HepG2 (cell line): ENCODE results near the gene CLIC3. TPM values are rescaled to one million over a fixed set of nuclear protein-coding genes. Genes with fewer than 3 reads are reported as not detected.

ENCODE experiments used
- ATAC-seq: fragments of 200-7000 bp; cut with Tn5 transposase; 3 replicates; pipeline ENCODE4 v1.9.1; 2020; ENCODE audit warnings: mild to moderate bottlenecking, moderate library complexity
- BruUV-seq: library from RNA; stranded (reverse); fragments of 400-500 nt; replicated peaks from 2 replicates; lab custom pipeline; 2021; lab: Mats Ljungman, UMichigan
- CTCF ChIA-PET: fragments of 300-600 bp; formaldehyde crosslinking; extraction: SDS; loops from one replicate; lab custom pipeline; 2021; ENCODE audit warnings: low total read pairs, inconsistent platforms, low intra/inter-chr PET ratio; lab: Yijun Ruan, JAX
- POLR2A ChIA-PET: fragments of 350-600 bp; sonication (Branson Sonifier 250); formaldehyde crosslinking; loops from one replicate; lab custom pipeline; 2020; ENCODE audit warnings: antibody characterized with exemption, inconsistent platforms; lab: Yijun Ruan, JAX
- DNase-seq: peaks from one replicate; pipeline ENCODE4 v3.0.0-alpha.2; 2015; ENCODE audit warnings: low spot score
- FAIRE-seq: peaks from 3 replicates; lab custom pipeline; 2011; peaks lifted over from hg19 to GRCh38; lab: Jason Lieb, UNC
- H2AFZ ChIP-seq: one replicate; pipeline ENCODE4 v1.6.1; 2011; ENCODE audit warnings: low read length, inconsistent platforms
- H3K27ac ChIP-seq: fragments of 300-600 bp; 3 replicates; pipeline ENCODE4 v1.8.0; 2011; ENCODE audit warnings: mixed run types, mild to moderate bottlenecking, mixed read lengths, low read length, inconsistent platforms; ENCODE audit not compliant: insufficient read depth; ENCODE audit errors: extremely low read length
- H3K27me3 ChIP-seq, 2 experiments: fragments of 200-600 bp in 1 of 2; 2 replicates in 1 of 2; 3 replicates in 1 of 2; pipeline versions ENCODE4 v1.6.0 to v1.8.0; 2011; ENCODE audit warnings: low read length in 2 of 2, mild to moderate bottlenecking in 2 of 2, moderate library complexity in 2 of 2, inconsistent platforms in 1 of 2; ENCODE audit not compliant: insufficient read depth in 2 of 2, control insufficient read depth in 1 of 2
- H3K36me3 ChIP-seq, 2 experiments: fragments of 200-600 bp in 1 of 2; replicated peaks in 1 of 2; 2 replicates in 1 of 2; 3 replicates in 1 of 2; pipeline versions ENCODE4 v1.5.1 to v1.8.0; 2011; ENCODE audit warnings: low read length in 2 of 2, inconsistent platforms in 1 of 2; ENCODE audit not compliant: insufficient read depth in 2 of 2, control insufficient read depth in 1 of 2
- H3K4me1 ChIP-seq: 2 replicates; pipeline ENCODE4 v1.5.1; 2012; ENCODE audit warnings: low read length, inconsistent platforms; ENCODE audit not compliant: insufficient read depth
- H3K4me2 ChIP-seq: 2 replicates; pipeline ENCODE4 v1.6.0; 2011; ENCODE audit warnings: low read depth, low read length, inconsistent platforms
- H3K4me3 ChIP-seq, 3 experiments: fragments of 200-600 bp in 1 of 3; sonication (generic), shearing (Covaris generic) in 1 of 3; replicated peaks in 1 of 3; 2 replicates each; pipeline ENCODE4 v1.5.1; 2011 to 2016; ENCODE audit warnings: low read length in 3 of 3, inconsistent platforms in 2 of 3, low read depth in 2 of 3, mild to moderate bottlenecking in 2 of 3, control low read depth in 1 of 3, mixed read lengths in 1 of 3; ENCODE audit not compliant: insufficient read depth in 1 of 3
- H3K79me2 ChIP-seq: one replicate; pipeline ENCODE4 v1.6.1; 2011; ENCODE audit warnings: low read length, inconsistent platforms; ENCODE audit not compliant: insufficient read depth
- H3K9ac ChIP-seq: 2 replicates; pipeline ENCODE4 v1.6.0; 2011; ENCODE audit warnings: mild to moderate bottlenecking, low read depth, low read length, inconsistent platforms; ENCODE audit not compliant: insufficient read depth
- H3K9me3 ChIP-seq: 2 replicates; pipeline ENCODE4 v1.5.1; 2012; ENCODE audit warnings: mild to moderate bottlenecking, low read length
- H4K20me1 ChIP-seq: 2 replicates; pipeline ENCODE4 v1.6.0; 2011; ENCODE audit warnings: inconsistent platforms, mild to moderate bottlenecking, low read length, moderate library complexity; ENCODE audit not compliant: insufficient read depth
- EED ChIP-seq: sonication (generic); formaldehyde crosslinking; IDR thresholded peaks from 2 replicates; pipeline ENCODE4 v1.5.0; 2020; ENCODE audit warnings: mild to moderate bottlenecking, missing genetic modification reagents
- GABPB1 ChIP-seq: IDR thresholded peaks from 2 replicates; pipeline ENCODE4 v1.6.1; 2016; ENCODE audit warnings: mild to moderate bottlenecking, missing genetic modification reagents, moderate library complexity, missing compliant biosample characterization
- HMG20A ChIP-seq: IDR thresholded peaks from 2 replicates; pipeline ENCODE4 v1.6.1; 2016; ENCODE audit warnings: borderline replicate concordance
- KLF6 ChIP-seq: IDR thresholded peaks from 2 replicates; pipeline ENCODE4 v1.8.0; 2016; ENCODE audit warnings: missing biosample characterization, missing genetic modification reagents
- RBM39 ChIP-seq: fragments of 200-400 bp; formaldehyde crosslinking; IDR thresholded peaks from one replicate; pipeline ENCODE4 v1.6.1; 2018; ENCODE audit warnings: antibody characterized with exemption, mild to moderate bottlenecking, low read depth, low read length; ENCODE audit not compliant: poor library complexity, severe bottlenecking
- RFX3 ChIP-seq: IDR thresholded peaks from 2 replicates; pipeline ENCODE4 v1.6.1; 2016; ENCODE audit warnings: missing biosample characterization, missing genetic modification reagents
- SRSF1 ChIP-seq: fragments of 200-400 bp; formaldehyde crosslinking; optimal IDR thresholded peaks from 2 replicates; pipeline ENCODE3; 2017; ENCODE audit warnings: mild to moderate bottlenecking, low read depth, low read length, moderate library complexity
- TERF1 ChIP-seq: sonication (generic); formaldehyde crosslinking; IDR thresholded peaks from 2 replicates; pipeline ENCODE4 v1.8.0; 2022; ENCODE audit warnings: mild to moderate bottlenecking, missing genetic modification reagents, moderate library complexity
- TIGD3 ChIP-seq: sonication (generic); formaldehyde crosslinking; IDR thresholded peaks from 2 replicates; pipeline ENCODE4 v1.5.1; 2020; ENCODE audit warnings: mild to moderate bottlenecking, missing genetic modification reagents, borderline replicate concordance
- ZNF263 ChIP-seq: sonication (generic); formaldehyde crosslinking; IDR thresholded peaks from 2 replicates; pipeline ENCODE4 v1.4.0; 2020; ENCODE audit warnings: missing genetic modification reagents
- ZNF281 ChIP-seq: sonication (generic); formaldehyde crosslinking; IDR thresholded peaks from 2 replicates; pipeline ENCODE4 v1.4.0; 2020; ENCODE audit warnings: missing genetic modification reagents, borderline replicate concordance
- ZNF501 ChIP-seq: sonication (generic); formaldehyde crosslinking; IDR thresholded peaks from 2 replicates; pipeline ENCODE4 v1.5.1; 2020; ENCODE audit warnings: mild to moderate bottlenecking, moderate library complexity, missing genetic modification reagents
- ZNF564 ChIP-seq: sonication (generic); formaldehyde crosslinking; IDR thresholded peaks from 2 replicates; pipeline ENCODE4 v1.8.1; 2023; ENCODE audit warnings: mild to moderate bottlenecking, missing genetic modification reagents
- ZNF703 ChIP-seq: sonication (generic); formaldehyde crosslinking; IDR thresholded peaks from 2 replicates; pipeline ENCODE4 v1.5.1; 2020; ENCODE audit warnings: missing genetic modification reagents, mild to moderate bottlenecking, moderate library complexity, borderline replicate concordance
- ZNF816 ChIP-seq: sonication (generic); formaldehyde crosslinking; IDR thresholded peaks from 2 replicates; pipeline ENCODE4 v1.8.0; 2022; ENCODE audit warnings: missing genetic modification reagents, mild to moderate bottlenecking, borderline replicate concordance
- ZNF839 ChIP-seq: sonication (generic); formaldehyde crosslinking; IDR thresholded peaks from 2 replicates; pipeline ENCODE4 v1.4.0; 2020; ENCODE audit warnings: missing genetic modification reagents, mild to moderate bottlenecking, borderline replicate concordance
- WGBS: methylation state at CpG from one replicate; pipeline ENCODE4 v1.1.6; 2017; ENCODE audit warnings: low lambda C conversion rate; 5-methylcytosine and 5-hydroxymethylcytosine counted together
- in situ Hi-C: cut with HindIII; loops from 2 replicates; pipeline ENCODE4 v1.10.0; 2017; ENCODE audit warnings: low pct_unique_long_range_greater_than_20kb; ENCODE audit not compliant: extremely low pct_ligation_motif_present
- intact Hi-C: fragments of 100-400 bp; cut with micrococcal nuclease; formaldehyde crosslinking; loops from one replicate; pipeline ENCODE4 v1.10.0; 2022; ENCODE audit not compliant: unreplicated experiment
- polyA plus RNA-seq, 8 experiments: library from polyadenylated mRNA; depleted of rRNA in 3 of 8; stranded (reverse) in 7 of 8; unstranded in 1 of 8; fragments of >200 nt; fragmentation: Illumina TruSeq in 4 of 8; extraction: Trizol in 4 of 8; gene quantifications; 2 replicates each; pipeline versions ENCODE4 v1.2.1 to v1.2.3, GENCODE V29; 2011 to 2016; ENCODE audit warnings: low read depth in 4 of 8, missing spikeins in 1 of 8, mixed read lengths in 1 of 8; ENCODE audit not compliant: insufficient read depth in 1 of 8
- total RNA-seq, 5 experiments: library from RNA; depleted of rRNA; stranded (reverse); fragments of >200 nt; fragmentation: Illumina TruSeq; extraction: Trizol; gene quantifications; 2 replicates each; pipeline ENCODE4 v1.2.3, GENCODE V29; 2016; ENCODE audit warnings: low read depth in 1 of 5
- TF ChIP-seq, protein P1 (sequence below): IDR thresholded peaks from 2 replicates; pipeline ENCODE4 v1.6.1; 2018; ENCODE audit warnings: missing genetic modification reagents, mild to moderate bottlenecking, missing compliant biosample characterization
- TF ChIP-seq, protein P2 (sequence below): sonication (generic); formaldehyde crosslinking; IDR thresholded peaks from 2 replicates; pipeline ENCODE4 v1.8.1; 2023; ENCODE audit warnings: mild to moderate bottlenecking, missing genetic modification reagents, borderline replicate concordance

CLIC3 gene
- total and polyA plus RNA-seq, 2 of the 13 experiments (the other 11 are each of a cell fraction or from before 2014, with no cell fraction given): 0.51 to 1.5 TPM

DNA sequence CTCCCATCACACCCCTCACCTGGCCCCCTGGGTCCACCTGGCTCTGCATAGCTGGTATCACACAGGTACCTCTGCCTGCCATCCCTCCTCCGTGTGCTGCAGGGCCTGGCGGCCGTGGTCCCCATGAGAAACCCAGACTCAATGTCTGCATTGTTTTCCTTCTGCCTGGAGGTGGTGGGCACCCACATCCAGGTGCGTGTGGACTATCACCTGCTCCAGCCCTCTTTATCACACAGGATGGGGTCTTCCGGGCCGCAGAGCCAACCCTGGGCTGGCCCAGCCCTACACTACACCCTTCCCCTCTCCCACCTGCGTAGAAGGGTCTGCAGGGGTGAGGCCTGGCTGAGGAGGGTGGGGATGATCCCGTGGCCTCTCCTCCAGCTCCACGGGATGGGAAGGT, 42.5 kb upstream of the CLIC3 start (continued):
- no peak for TF ChIP-seq ZNF703
- TF ChIP-seq, all 625 proteins: peak for 0

- Histone ChIP-seq H4K20me1 (no peaks in the 10 kb centered on the region), H2AFZ (no peak overlapping the region), H3K27ac (no peak overlapping the region), H3K9ac (no peak overlapping the region), H3K4me3 (no peak overlapping the region), H3K4me2 (no peak overlapping the region), H3K4me1 (peaks cover 26% of the 10 kb centered on the region), H3K79me2 (no peaks in the 10 kb centered on the region), H3K27me3 (no peaks in the 10 kb centered on the region), H3K36me3 (no peaks in the 10 kb centered on the region), H3K9me3 (no peaks in the 10 kb centered on the region)
- no peak for ATAC-seq
- CTCF ChIA-PET: no interaction called here
- 84% methylated on average over 10 of the region's 10 CpGs for WGBS
- no TSS peak for BruUV-seq
- DNase-seq: no peak
- in situ Hi-C loops: loop anchor here (10.0 kb wide), 1 partner anchor 193 kb away; the partner anchor contains the start of genes AJM1 and PHPT1
- FAIRE-seq: no peak
- intact Hi-C loops: no loop called here
- POLR2A ChIA-PET: no interaction called here
- TF ChIP-seq, protein P1, sequence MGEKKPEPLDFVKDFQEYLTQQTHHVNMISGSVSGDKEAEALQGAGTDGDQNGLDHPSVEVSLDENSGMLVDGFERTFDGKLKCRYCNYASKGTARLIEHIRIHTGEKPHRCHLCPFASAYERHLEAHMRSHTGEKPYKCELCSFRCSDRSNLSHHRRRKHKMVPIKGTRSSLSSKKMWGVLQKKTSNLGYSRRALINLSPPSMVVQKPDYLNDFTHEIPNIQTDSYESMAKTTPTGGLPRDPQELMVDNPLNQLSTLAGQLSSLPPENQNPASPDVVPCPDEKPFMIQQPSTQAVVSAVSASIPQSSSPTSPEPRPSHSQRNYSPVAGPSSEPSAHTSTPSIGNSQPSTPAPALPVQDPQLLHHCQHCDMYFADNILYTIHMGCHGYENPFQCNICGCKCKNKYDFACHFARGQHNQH (CRISPR knock-in tag): no peak
- TF ChIP-seq TERF1 (CRISPR knock-in tag) (no peak), ZNF281 (CRISPR knock-in tag) (no peak), EED (no peak), RFX3 (CRISPR knock-in tag) (no peak), GABPB1 (no peak), ZNF263 (CRISPR knock-in tag) (no peak), KLF6 (CRISPR knock-in tag) (no peak), ZNF501 (CRISPR knock-in tag) (no peak), ZNF816 (CRISPR knock-in tag) (no peak), RBM39 (no peak), TIGD3 (CRISPR knock-in tag) (no peak), HMG20A (no peak), ZNF839 (no peak), ZNF564 (CRISPR knock-in tag) (no peak), SRSF1 (no peak)
- TF ChIP-seq, protein P2, sequence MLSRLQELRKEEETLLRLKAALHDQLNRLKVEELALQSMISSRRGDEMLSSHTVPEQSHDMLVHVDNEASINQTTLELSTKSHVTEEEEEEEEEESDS (CRISPR knock-in tag): no peak
Measured at GRCh38 chr9:137037483-137037882, 41.1 kb upstream of the CLIC3 start.
